ENCODE results near the gene AIFM3.
"Not testable (repeated sequence)": the region's sequence is repeated elsewhere in the genome, so short reads cannot be mapped to it uniquely, and the experiment has no call there.

AIFM3 gene

DNA sequence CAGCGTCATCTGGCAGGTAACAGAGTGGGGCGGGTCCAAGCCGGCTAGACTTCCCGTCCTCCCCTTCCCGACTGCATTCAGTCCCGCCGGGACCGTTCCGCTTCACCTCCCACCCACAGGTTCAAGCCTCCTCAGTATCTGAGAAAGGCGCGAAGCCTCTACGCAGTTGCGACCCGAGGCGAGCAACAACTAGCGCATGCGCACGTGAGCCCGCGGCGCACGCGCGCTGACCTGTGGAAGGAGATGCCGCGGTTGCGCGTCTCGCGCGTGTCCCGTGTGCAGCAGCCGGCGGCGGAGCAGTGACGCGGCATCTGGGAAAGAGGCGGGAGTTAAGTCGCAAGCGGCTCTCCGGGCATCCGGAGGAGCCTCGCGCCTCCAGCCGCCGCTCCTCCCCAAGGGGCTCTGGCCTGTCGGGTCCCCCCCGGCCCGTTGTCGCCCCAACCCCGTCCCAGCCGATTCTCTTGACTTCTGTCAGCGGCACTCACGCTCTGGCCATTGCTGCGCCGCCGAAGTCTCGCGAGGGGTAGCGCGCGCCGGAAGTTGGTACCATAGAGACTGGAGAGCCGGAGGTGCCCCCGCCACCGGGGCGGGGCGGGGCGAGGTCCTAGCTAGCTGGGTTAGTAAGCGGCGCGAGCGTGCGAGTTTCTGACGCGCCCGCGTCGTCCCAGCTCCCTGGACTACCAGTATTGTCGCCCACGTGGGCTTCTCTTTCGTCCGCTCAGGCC is 34.7 kb downstream of the AIFM3 start, which contains the start of gene THAP7:
Gene THAP7, minus strand, starts transcription at position 518 of the 725 bp plus-strand sequence. Its CDS starts 207 bp downstream, at position 311.
- DNase-seq (ENCODE audit: low read depth in 2 of 2) = peak; percentile 91 to 94

DNA sequence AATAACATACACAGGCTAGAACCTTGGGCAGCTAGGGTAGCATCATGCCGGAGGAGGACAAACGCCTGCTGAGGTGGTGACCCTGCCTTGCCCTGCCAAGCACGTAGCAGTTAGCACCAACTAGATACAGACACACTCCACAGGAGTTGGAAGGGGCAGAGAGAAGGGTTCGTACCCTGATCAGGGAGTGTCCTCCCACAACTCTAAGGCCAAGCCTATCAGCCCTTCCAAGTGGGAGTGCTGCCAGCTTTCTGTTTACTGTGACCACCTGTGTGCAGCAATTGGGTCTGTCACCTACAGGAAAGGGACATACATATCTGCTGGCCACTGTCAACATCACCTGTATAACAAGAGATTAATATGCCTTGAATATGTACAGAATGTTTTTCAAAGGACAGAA is 36.7 kb downstream of the AIFM3 start:
- DNase-seq (ENCODE audit: low read depth in 2 of 2) = no peak

DNA sequence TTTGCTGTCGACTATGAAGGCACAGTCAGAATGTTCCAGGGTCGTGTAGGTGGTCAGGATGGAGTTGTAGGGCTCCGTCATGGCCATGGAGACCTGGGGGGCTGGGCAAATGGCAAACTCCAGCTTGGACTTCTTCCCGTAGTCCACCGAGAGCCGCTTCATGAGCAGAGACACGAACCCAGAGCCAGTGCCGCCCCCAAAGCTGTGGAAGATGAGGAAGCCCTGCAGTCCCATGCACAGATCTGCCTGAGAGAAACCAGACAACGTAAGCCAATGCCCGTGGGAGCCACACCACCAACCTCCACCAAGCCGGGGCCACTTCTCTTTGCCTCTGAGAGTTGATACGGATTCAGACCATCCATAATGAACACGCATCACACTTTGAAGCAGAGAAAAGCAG is 42.2 kb downstream of the AIFM3 start:
- DNase-seq (ENCODE audit: low read depth in 2 of 2) = not testable (repeated sequence)

DNA sequence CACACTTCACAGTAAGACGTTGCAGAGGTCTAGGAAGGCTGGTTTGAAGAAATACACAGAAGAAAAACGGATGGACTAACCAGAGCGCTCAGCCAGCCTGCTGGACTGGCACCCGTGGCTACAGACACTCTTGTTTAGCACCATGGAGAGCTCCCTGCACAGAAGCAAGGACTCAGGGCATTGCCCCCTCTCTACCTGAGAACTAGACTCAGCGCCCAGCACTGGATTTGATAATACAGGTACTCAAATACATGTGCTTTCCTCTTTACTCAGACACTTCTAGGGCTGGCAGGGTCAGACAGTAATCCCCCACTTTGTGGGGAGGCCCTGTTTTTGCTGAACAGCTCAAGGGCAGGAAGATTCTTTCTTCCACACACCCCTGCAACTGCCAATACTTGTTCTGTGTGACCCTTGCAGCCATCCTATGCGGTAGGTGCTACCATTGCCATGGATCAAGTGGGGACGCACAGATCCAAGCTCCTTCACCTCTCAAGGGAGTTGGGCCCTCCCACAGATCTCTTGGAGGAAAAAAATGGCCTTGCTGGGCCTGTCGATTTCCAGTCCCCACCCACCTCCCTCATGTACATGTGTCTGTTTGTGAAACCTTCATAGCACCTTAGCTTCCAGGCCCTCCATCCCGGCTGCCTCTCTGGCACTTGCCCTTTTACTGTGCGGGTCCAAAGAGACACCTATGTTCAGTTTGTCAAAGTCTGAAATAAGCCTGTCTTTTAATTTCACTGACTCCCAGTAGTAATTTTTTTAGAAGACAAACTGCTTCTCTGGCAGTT is 42.8 kb downstream of the AIFM3 start:
- DNase-seq (ENCODE audit: low read depth in 2 of 2) = no peak

DNA sequence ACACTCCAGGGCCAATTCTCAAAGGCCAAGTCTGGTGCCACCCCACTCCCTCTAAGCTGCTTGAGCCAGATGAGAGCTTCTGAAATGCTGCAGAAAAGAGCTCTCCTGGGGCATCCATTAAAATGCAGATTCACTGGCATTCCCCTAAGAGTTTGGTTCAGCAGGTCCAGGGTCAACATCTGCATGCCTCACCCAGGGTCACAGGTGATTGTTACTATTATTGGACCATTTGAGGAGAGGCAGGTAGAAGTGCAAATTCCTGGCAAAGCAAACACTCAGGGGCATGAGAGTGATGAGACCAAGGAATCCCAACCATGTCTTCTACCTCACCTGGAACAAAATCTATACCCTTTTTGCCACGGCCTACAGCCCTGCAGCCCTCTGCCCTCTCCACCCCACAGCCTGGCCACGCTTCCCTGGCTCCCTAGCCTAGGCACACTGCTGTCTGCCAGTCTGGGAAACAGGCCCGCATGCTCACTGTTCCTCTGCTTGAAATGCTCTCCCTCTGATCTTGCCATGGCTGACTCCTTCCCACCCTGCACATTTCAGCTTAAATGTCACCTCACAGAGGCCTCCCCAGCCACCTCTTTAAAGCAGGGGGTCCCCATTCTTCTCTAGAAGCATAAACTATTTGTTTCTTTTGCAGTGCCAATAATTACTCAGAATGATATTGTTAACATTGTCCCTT is 43.5 kb downstream of the AIFM3 start:
- DNase-seq (ENCODE audit: low read depth in 2 of 2) = no peak

DNA sequence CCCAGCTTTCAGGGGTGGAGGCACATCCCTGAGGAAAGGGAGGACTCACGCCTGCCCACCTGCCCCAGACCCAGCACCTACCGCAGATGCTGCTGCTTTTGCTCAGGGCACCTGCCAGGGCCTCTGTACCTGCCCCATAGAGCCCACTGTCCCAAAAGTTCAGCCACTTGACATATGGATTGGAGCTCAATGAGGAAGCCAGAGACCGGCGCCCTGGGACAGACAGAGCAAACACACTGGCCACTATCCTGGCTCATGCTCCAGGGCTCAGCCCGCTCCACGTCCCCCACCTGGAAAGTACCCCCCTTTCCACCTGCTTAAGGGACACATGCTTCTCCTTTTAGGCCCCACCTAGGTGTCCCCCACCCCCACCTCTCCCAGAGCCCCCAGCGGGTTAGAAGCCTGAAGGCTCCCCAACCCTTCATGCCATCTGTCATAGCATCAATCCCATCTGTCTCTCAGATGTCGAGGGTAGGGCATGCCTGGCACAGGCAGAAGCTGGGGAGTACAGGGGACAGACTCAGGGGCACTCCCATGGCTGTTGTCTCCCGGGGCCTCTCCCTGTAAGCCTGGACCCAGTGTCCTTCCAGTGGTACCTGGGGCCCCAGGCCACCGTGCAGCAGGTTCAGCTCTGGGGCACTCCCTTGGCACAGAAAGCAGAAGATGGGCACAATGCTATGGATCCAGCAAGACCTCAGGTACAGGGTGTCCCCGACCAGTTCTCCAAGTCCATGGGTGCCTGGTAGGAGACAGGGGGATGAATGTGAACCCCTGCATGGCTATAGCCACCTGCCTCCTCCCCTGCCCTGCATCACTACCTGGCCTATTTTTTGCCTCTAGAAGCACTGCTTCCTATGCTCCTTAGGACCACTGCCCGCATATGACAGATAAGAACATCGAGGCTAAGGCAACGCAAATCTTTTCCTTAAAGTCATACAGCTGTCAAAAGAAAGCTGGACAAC is 45.7 kb downstream of the AIFM3 start:
- DNase-seq (ENCODE audit: low read depth in 2 of 2) = no peak

DNA sequence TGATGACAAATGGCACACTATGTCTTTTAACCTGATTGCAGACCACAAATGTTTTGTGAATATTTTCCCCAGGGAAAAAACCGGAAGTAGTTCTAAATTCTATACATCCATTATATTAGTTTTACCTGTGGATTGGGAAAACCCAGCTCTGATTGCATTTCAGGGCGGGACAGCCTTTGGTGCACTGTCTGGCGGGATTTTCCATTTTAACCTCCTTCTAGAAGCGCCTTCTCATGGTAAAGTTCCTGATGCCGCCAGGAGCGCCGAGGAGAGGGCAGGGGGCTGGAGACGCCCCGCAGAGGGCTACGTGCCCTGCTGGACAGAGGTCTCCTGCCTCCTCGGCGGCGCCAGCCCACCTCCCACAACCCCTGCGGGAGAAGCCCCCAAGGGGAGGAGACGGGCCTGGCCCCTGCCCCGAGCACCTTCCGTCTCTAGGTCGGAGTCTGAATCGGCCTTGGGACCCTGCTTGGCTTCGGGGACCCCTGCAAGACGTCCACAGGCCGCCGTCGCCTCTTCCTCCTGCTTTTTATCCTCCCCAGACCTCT is 46.7 kb downstream of the AIFM3 start:
- DNase-seq (ENCODE audit: low read depth in 2 of 2) = no peak

DNA sequence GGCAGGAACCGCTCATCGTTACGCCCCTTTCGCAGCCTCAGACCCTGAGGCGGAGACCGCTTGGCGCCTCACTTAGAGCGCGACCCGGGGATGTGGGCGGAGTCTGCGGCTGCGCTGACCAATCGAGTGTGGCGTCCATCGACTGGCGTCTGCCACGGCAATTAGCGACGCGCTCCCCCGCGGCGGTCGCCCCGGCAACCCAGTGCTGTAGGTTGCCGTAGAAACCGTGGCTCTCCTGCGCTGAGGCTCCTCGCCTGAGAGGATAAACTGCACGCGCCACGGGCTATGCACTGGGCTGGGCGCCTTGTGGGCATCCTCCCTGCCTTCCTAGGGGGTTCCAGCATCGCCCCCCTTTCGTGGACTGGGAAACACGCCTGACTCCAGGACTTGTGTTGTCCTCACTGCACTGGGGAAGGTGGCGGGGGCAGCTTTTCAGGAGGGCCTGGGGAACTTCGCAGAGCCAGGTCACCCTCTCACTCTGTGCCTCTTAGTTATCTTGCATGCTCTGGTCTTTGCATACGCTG is 47.2 kb downstream of the AIFM3 start:
- peak; percentile 59 to 71 for DNase-seq (ENCODE audit: low read depth in 2 of 2)

DNA sequence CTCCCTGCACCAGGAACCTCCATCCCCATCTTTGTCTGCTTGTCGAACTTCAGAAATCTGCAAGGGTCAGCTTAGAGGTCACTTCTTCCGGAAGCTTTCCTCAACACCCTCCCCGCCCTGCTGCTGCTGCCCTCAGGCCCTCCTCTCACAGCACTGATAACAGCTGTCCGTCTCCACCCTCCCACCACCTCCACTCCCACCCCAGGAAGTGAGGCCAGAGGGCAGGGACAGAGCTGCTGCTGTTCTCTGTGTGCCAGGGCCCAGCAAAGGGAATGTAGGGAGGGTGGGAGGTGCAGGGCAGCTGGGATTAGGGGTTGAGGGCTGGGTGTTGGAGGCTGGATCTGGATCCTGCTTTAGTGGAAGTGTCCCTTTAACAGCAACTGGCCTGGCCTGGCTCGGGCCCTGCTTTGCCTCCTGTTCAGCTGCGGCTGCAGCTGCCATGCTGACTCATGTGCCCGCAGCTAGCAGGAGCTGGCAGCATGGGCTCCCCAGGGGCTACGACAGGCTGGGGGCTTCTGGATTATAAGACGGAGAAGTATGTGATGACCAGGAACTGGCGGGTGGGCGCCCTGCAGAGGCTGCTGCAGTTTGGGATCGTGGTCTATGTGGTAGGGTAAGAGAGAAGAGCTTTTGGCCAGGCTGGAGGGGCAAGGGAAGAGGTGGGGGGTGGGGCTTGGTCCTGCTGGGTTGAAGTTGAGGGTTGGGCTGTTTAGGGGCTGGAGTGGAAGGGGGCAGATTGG is 47.8 kb downstream of the AIFM3 start, which contains the start of gene P2RX6:
Gene P2RX6, plus strand, starts transcription at position 440 of the 740 bp plus-strand sequence. Its CDS starts 10 bp downstream, at position 450.
- DNase-seq (ENCODE audit: low read depth in 2 of 2) = no peak

DNA sequence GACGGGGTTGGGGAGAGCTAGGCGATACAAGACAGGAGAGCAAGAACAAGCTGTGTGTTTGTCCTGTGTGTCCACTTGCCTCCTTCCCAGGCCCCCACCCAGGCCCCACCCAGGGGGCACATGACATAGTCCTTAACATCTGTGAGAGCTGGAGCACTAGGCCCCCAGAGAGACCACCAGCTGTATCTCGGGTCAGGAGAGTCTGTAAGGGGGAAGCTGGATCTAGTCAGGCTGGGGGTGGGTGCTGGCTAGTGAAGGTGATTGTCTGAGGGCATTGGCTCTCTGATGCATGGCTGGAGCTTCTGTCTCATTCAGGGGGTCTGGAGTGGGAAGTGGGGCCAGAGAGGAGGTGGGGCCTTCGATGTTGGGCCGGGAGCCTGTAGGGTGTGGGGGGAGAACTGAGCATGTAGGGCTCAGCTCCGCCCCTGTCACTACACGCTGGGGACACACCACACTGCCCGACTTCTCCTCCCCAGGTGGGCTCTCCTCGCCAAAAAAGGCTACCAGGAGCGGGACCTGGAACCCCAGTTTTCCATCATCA is 48.5 kb downstream of the AIFM3 start:
- DNase-seq (ENCODE audit: low read depth in 2 of 2) = no peak

DNA sequence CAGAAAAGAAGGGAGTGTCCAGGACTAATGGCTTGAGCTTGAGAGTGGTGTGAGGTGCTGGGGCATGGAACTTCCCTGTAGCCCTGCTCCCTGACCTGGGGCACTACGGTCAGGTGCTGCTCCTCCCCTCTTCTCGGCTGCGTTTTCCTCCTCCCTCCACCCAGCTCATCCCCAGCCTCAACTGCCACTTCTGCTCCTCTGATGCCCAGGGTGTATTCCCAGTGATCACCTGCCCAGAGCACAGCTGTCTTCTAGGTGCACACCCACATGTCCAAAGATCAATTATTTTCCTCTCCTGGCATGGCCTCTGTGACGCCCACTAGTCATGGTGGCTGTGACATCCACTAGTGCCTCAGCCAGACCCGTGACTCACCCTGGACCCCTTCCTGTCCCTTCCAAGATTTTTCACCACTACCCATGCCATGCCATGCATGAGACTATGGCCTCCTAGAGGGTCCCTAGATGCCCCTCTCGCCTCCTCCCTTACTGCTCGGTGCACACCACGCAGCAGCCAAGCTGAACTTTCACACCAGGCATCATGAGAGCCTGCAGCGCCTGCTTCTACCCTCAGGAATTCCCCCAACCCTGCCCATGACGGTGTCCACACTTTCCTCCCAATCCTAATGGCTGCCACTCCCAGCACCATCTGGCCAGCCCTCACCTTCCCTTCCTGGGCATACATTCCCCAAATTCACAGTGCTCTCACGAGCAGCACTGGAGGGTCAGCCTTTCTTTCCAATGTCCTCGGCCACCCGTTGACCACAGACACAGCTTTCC is 49.8 kb downstream of the AIFM3 start:
- DNase-seq (ENCODE audit: low read depth in 2 of 2) = no peak

DNA sequence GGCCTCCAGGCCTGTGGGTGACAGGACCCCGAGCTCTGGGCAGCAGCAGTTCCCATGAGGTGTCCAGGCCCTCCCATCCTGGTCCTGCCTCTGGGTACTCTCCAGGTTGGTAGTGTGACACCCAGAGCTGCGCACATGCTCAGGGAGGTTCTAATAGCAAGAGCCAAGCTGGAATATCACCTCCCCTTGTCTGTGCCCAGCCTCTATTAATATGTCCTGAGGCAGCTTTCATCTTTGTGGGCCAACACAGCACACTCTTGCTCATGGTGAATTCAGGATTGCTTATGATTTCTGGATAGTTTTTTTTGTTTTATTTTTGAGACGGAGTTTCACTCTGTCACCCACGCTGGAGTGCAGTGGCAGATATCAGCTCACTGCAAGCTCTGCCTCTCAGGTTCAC is 51.3 kb downstream of the AIFM3 start:
- no peak for DNase-seq (ENCODE audit: low read depth in 2 of 2)

DNA sequence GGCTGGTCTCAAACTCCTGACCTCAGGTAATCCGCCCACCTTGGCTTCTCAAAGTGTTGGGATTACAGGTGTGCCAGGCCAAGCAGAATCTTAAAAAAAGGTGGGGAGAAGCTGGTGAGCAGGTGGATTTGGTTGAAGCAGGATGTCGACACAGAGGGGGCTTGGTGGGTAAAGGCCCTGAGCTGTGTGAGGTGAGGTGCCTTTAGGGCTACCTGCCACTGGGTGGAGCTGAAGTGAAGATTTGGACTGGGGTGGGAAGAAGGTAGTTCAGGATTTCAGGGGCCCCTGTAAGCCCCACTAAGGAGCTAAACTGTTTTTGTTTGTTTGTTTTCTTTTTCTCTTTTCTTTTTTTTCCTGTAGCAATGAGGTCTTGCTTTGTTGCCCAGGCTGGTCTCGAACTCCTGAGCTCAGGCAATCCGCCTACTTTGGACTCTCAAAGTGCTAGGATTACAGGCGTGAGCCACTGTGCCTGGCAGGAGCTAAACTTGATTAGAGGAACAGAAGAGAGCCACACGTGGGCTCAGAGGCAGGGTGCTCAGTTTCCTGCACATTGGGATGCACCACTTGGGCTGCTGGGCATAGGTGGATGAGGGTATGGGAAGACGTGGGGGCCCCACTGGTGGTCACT is 53.9 kb downstream of the AIFM3 start:
- DNase-seq (ENCODE audit: low read depth in 2 of 2) = no peak

DNA sequence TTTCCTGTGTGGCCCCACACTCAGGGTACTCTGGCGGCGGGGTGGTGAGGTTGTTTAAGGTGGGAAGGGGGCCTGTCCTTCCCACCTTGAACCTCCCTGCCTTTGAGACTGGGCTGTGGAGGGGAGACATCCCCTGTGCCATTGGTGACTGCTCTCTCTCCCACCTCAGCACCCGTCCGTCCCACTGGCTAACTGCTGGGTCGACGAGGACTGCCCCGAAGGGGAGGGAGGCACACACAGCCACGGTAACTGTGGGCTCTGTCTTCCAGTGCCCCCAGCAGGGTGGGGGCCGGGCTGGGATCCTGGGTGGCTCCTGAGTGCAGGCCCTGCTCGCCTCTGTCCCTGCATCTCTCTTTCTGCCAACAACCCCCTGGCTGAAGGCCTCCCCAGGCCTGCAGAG is 55.5 kb downstream of the AIFM3 start:
- no peak for DNase-seq (ENCODE audit: low read depth in 2 of 2)

DNA sequence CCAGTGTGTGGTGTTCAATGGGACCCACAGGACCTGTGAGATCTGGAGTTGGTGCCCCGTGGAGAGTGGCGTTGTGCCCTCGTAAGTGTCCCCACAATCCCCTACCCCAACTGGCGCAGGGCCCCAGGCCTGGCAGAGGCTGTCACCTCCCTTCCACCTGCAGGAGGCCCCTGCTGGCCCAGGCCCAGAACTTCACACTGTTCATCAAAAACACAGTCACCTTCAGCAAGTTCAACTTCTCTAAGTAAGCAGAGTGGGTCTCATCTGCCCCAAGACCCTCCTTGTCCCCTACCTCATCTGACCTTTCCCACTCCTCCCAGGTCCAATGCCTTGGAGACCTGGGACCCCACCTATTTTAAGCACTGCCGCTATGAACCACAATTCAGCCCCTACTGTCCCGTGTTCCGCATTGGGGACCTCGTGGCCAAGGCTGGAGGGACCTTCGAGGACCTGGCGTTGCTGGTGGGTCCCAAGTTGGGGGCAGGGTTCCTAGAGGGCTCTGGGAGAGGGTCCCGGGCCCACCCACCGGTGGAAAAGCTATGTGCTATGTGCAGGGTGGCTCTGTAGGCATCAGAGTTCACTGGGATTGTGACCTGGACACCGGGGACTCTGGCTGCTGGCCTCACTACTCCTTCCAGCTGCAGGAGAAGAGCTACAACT is 56.0 kb downstream of the AIFM3 start:
- DNase-seq (ENCODE audit: low read depth in 2 of 2) = no peak

DNA sequence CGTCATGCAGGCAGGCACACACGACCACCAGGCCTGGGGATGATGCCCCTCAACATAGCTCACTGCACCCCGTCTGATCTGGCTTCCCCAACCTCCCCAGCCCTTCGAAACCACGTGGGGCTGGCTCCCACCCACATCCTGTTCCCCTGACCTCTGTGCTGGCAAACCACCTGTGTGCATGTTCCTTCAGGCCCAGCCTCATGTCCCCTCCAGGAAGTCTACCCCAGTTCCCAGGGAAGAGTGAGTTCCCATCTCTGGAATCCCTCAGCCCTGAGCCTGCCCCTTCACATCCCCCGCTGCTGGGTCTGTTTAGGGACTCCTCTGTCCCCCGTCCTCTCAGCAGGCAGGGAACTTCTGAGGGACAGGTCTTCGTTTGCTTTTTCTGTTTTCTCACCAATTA is 58.2 kb downstream of the AIFM3 start:
- DNase-seq (ENCODE audit: low read depth in 2 of 2) = no peak

DNA sequence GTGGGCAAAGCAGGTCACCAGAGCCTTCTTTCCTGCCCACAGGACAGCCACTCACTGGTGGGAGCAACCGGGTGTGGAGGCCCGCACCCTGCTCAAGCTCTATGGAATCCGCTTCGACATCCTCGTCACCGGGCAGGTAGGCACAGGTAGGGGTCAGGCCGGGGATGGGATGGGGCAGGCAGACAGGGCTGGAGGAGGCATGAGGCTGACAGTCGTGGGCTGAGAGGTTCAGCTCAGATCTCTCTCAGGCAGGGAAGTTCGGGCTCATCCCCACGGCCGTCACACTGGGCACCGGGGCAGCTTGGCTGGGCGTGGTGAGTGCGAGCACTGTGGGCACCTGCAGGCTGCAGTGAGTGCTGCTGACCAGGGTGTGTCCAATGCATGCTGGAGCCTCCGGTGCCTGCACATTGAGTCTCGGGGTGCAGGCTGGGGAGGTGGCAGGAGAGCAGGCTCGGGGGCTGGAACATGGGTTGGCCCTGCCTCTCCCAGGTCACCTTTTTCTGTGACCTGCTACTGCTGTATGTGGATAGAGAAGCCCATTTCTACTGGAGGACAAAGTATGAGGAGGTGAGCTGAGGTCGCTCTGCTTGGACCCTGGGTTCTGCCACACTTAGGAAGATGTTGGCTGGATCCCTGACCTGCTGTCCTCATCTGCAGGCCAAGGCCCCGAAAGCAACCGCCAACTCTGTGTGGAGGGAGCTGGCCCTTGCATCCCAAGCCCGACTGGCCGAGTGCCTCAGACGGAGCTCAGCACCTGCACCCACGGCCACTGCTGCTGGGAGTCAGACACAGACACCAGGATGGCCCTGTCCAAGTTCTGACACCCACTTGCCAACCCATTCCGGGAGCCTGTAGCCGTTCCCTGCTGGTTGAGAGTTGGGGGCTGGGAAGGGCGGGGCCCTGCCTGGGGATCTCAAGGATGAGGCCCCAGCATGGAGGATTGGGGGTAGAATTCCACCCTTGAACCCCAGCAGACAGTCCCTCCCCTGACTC is 59.0 kb downstream of the AIFM3 start:
- DNase-seq (ENCODE audit: low read depth in 2 of 2) = no peak

Data from stimulated activated CD8-positive, alpha-beta memory T cell treated with anti-CD3 and anti-CD28 coated beads, Interleukin-2, amount 100 ng/mL, for 1 hour (primary cell).